ENCODE data around the gene PNMT.
"Not testable (repeated sequence)": the region's sequence is repeated elsewhere in the genome, so short reads cannot be mapped to it uniquely, and the experiment has no call there.

PNMT gene

DNA sequence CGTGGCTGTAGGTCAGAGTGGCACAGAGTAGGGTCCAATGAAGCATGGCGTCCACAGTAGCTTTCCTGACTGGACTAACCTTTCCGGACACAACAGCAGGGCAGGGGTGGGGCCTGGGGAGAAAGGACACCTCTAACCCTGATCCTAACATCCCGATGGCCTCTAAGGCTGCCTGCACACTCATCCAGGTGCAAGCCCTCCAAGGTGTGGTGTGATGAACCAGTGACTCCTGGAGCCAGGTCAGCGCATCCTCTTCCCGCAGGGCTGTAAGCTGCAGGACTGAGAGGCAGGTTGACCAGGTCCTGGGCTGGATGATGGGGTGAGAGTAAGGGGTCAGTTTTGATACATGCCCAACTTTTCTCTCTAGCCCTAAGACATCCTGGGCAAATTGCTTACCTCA lies 28.5 kb downstream of the PNMT start:
- no peak for DNase-seq

DNA sequence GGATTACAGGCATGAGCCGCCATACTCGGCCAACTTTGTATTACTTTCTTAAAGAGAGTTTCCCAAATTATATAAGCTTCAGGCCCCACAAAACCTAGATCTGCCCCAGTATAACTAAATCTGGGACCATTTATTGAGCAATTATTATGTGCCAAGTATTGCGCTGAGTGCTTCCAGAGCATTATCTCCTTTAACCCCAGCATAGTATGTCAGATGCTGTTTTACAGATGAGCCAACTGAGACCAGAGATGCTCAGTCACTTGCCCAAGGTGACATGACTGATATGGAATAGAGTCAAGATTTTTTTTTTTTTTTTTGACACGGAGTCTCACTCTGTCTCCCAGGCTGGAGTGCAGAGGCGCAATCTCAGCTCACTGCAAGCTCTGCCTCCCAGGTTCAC lies 29.7 kb downstream of the PNMT start:
- DNase-seq = no peak

DNA sequence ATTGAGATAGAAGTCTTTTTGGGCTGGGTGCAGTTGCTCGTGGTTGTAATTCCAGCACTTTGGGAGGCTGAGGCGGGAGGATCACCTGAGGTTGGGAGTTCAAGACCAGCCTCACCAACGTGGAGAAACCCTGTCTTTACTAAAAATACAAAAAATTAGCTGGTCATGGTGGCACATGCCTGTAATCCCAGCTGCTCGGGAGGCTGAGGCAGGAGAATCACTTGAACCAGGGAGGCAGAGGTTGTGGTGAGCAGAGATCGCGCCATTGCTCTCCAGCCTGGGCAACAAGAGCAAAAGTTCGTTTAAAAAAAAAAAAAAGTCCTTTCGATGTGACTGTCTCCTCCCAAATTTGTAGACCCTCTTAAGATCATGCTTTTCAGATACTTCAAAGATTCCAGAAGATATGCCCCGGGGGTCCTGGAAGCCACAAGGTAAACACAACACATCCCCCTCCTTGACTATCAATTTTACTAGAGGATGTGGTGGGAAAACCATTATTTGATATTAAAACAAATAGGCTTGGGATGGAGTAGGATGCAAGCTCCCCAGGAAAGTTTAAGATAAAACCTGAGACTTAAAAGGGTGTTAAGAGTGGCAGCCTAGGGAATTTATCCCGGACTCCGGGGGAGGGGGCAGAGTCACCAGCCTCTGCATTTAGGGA lies 31.0 kb downstream of the PNMT start:
- DNase-seq = not testable (repeated sequence)

DNA sequence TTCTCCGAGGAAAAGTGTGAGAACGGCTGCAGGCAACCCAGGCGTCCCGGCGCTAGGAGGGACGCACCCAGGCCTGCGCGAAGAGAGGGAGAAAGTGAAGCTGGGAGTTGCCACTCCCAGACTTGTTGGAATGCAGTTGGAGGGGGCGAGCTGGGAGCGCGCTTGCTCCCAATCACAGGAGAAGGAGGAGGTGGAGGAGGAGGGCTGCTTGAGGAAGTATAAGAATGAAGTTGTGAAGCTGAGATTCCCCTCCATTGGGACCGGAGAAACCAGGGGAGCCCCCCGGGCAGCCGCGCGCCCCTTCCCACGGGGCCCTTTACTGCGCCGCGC lies 31.5 kb downstream of the PNMT start, which contains the start of gene ERBB2:
Gene ERBB2, plus strand, starts transcription at position 247 of the 330 bp plus-strand sequence. CDS start 175 bp downstream, outside the sequence.
- no peak for DNase-seq

DNA sequence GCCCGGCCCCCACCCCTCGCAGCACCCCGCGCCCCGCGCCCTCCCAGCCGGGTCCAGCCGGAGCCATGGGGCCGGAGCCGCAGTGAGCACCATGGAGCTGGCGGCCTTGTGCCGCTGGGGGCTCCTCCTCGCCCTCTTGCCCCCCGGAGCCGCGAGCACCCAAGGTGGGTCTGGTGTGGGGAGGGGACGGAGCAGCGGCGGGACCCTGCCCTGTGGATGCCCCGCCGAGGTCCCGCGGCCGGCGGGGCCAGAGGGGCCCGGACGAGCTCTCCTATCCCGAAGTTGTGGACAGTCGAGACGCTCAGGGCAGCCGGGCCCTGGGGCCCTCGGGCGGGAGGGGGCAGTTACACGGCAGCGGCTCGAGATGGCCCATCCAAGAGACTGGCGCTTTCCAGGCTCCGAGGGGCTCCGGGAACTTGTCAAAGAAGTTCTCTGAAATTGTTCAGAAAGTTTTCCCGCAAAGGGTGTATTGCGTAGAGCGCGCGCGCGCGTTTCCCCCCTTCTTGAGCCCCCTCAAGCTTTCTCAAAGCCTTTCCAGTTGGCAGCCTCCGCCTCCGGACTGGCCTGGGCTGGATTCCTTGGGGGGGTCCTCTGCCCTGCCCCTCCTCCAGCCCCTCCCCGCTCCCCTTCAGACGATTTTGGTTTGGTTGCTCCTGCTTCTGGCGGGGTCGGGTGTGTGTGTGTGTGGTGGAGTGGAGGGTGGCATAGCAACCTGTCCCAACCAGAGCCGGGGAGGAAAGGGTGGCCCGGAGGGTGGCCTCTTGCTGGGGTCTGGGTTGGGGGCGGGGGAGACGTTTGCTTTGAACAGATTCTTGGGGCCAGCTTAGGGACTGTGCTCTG lies 32.1 kb downstream of the PNMT start:
- DNase-seq = no peak

DNA sequence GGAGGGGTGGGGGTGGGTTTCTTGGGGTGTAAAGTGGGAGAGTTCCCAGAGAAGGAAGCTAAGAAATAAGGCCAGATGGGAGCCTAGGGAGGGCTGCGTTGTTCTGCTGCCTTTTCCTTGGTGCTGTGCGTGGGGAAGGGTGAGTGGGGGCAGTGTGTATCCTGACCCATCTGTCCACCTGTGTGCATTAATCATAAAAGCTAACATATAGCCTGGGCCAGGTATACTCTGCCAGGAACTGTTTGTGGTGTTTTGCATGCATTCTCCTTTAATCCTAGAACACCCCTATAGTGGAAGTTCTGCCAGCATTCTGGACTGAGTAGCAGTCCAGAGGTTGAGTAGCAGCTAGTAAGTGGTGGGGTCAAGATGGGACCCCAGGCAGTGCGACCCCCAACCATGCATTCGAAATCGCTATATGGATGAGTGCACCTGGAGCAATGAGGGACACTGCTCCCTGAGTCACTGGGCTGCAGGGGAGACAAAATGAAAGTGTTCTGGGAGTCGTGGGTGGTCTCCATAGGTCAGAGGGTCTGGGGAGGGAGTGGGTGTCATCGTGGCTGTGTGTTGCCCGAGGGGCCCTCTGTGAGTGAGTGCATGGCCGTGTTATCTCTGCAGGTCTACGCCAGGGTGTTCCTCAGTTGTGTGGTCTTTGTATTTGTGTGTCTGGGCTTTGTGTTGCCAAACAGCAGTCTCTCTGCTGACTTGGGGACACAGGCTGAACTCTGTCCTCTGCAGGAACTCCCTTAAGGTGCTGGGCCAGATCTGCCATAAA lies 32.9 kb downstream of the PNMT start:
- no peak for DNase-seq

DNA sequence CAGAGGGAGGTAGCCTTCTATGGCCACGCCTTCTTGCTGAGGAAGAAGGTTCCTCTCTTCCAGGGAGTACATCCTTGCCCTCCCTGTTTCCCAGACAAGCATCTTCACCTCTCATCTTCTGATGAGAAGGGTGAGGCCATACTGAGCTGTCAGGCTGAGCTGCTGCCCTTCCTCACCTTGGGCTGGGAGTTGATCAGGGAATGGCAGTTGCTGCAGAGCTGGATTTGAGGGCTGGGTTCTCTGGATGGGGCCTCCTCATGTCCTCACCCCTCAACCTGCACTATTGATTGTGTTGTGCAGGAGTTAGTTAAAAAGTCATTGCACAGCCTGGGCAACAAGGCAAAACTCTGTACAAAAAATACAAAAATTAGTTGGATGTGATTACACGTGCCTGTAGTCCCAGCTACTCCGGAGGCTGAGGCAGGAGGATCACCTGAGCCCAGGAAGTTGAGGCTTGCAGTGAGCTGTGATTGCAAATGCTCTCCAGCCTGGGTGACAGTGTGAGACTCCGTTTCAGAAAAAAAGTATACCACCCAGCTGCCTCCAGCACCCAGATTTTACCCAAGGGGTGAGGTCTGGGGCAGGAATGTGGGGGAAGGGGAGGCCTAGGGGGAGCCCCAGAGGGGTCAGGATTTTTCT lies 33.6 kb downstream of the PNMT start:
- DNase-seq = no peak

DNA sequence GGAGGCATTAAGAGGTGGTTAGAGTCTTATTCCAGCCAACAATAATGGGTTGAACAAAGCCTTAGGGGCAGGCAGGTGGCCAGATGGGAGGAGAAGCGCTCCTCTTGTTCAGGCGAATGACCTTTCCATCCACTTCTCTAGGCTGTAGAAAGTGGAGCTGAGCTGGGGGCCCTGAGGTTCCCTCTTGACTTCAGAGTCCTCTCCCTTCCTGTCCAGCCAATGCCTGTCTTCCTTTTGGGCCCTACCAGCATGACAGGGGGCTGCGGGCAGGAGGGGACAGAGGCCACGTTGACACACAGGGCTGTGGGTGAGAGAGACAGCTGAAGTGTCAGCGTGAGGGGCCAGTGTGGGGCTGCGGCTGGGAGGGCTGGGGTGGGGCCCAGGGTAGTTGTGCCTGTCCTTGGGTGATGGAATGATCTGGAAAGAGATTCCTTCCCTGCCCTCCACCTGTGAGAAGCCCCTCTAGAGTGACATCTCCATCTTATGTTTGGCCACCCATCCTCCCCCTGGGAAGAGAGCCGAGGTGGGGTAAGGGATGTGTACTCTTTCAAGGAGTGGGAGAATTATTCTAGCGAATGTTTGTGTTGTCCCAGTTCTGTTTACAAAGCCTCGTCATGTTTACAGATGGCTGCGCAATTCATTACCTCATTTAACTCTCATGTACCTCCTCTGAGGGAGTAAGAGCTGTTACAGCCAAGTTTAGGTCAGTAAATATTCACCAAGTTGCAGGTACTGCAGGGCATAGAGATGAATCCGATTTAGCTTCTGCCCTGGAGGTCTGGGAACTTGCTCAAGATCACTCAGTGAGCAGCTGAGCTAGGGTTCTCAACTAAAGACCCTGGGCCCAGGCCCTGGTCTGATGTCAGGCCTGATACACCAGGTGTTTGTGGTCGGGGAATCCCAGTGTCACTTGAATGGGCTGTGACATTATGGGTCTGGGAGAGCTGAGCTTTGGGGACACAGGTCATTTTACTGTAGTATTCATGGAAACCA lies 34.9 kb downstream of the PNMT start:
- DNase-seq = no peak

DNA sequence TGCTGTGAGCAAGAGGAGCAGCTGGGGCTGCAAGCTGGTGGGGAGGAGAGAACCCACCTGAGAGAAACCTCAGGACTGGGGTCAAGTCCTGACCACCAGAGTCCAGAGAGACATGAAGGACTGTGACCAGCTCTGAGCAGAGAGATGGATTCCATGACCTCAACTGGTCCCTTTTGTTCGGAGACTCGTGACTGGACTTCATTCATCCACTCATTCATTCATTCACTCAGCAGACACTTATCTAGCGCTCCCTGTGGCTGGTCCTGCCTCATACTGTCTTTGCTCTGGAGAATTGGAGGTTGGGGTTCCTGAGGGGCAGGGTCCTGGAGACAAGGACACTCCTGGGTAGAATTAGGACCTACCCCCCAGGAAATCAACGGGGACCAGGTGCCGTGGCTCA lies 35.7 kb downstream of the PNMT start:
- DNase-seq = no peak

DNA sequence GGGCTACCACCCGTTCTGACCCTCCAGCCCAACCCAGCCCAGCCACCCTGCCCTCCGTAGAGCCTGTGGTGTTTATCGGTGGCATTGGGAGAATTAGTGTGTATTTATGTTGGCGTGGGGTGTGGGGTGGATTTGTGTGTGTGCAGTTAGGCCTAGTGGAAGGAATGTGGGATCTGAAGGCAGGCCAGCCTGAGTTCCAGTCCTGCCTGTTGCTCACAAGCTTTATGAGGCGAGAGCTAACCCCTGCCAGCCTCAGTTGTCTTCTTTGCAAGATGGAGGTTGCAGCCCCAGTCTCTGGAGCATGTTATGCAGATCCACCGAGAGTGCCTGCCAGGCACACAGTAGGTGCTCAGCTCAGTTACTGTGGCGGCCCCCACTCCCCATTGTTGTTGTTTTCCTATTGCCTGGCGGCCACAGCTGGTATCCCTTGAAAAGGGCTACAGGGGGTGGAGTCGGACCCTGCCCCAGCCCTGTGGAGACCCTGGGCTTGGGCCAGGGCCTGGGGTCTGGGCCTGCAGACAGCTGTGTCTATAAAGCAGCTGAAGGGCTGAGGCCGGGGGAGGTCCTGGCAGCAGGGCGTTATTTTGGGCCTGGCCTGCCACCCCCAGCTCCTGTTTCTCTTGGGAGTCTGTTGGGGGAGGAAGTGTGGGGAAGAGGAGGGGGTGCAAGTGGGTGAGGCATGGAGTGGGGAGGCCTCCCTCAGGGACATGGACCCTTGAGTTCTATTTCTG lies 36.7 kb downstream of the PNMT start:
- no peak for DNase-seq

DNA sequence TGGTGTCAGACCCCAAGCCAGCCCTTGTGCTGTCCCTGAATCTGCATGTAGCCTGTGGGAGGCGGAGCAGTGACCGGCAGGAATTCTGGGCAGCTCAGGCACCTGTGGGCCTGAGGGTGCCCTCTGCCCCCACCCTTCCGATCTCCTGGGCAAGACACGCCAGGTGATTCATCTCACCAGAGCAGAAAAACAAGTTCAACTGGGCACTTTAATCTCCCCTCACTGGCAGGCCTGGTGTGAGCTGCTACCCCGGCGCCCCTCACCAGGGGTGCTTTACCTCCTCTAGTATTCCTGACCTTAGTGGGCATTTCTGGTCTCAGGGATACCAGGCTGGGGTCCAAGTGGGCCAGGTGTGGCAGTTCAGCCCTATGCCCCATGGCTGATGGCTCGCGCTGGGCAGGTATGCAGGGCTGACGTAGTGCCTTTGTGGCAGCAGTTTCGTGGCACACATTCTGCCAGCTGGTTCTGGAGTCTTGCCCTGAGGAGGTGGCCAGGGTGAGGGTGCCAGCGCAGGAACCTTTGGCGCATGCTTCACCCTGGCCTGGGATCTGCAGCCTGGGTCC lies 37.6 kb downstream of the PNMT start:
- DNase-seq = no peak

DNA sequence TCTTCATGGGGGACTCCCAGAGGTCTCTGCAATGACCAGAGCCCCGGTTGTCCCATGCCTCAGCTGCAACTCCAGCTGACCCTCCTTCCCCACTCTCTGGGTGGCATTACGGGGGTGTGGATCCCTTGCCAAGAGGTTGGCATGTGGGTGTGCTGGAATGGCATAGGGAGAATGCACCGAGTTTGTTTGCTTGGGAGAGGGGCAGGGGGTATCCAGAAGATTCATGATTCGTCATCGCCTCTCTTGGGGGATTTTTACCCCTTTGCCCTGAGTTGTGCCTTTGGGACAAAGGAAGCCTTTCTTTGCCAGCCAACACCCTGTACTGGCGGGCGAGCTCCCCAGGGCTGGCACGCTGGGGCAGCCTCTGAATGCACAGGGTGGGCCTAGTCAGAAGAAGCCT lies 38.1 kb downstream of the PNMT start:
- DNase-seq = no peak

DNA sequence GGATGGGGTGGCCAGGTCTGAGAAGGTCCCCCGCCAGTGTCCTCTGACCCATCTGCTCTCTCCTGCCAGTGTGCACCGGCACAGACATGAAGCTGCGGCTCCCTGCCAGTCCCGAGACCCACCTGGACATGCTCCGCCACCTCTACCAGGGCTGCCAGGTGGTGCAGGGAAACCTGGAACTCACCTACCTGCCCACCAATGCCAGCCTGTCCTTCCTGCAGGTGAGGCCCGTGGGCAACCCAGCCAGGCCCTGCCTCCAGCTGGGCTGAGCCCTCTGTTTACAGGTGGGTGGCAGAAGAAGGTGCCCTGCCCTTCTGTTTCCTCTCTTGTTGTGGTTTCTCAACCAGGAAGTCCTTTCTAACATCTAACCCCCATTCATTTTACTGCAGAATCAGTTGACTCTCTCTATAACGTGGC lies 38.7 kb downstream of the PNMT start:
- DNase-seq = no peak

DNA sequence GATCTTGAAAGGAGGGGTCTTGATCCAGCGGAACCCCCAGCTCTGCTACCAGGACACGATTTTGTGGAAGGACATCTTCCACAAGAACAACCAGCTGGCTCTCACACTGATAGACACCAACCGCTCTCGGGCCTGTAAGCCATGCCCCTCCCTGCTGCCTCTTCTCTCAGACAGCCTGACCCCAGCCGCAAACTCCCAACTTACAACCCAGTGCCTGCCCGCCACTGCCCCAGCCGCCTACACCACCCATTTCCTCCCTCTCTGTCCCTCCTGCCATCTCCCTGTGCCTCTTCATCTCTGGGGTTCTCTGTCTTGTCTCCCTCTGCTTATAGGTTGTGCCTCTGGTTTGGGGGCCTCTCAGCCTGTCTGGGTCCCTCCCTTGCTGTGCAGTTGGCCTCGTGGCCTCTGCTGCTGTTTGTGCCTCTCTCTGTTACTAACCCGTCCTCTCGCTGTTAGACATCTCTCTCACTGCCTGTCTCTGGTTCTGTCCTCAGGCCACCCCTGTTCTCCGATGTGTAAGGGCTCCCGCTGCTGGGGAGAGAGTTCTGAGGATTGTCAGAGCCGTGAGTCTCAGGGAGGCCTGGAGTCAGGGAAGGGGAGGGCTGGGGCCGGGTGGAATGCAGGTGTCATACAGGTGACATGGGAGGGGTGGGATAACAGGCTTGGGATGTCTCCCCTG lies 41.2 kb downstream of the PNMT start:
- no peak for DNase-seq

DNA sequence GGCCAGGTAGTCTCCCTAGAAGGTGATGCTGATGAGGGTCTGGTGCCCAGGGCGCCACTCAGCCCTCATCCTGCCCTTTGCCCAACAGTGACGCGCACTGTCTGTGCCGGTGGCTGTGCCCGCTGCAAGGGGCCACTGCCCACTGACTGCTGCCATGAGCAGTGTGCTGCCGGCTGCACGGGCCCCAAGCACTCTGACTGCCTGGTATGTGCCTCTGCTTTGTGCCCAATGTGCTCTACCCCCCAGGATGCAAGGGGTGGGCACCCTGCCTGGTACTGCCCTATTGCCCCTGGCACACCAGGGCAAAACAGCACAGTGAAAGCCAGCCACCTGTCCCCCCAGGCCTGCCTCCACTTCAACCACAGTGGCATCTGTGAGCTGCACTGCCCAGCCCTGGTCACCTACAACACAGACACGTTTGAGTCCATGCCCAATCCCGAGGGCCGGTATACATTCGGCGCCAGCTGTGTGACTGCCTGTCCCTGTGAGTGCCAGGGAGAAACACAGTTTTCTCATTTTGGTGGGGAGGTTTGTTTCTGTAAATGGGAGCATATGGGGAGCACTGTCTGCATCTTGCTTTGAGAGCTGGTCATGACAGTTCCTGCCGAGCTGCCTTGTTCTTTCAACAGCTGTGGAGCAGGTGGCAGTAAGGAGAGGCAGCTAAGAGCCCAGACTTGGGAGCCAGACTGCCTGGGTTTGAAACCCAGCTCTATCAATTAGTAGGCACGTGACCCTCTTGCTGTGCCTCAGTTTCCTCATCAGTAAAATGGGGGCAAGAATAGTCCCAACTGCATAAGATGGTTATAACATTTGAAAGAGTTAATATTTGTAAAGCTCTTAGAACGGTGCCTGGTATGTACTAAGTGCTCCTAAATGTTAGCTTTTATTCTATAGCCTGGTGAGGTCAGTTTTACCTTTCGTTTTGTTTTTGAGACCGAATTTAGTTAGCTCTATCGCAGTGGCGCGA lies 42.0 kb downstream of the PNMT start:
- DNase-seq = no peak

DNA sequence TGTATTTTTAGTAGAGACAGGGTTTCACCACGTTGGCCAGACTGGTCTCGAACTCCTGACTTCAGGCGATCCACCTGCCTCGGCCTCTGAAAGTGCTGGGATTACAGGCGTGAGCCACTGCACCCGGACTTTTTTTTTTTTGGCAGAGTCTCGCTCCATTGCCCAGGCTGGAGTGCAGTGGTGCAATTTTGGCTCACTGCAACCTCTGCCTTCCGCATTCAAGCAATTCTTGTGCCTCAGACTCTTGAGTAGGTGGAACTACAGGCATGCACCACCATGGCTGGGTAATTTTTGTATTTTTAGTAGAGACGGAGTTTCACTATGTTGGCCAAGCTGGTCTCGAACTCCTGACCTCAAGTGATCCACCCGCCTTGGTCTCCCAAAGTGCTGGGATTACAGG lies 42.8 kb downstream of the PNMT start:
- not testable (repeated sequence) for DNase-seq

DNA sequence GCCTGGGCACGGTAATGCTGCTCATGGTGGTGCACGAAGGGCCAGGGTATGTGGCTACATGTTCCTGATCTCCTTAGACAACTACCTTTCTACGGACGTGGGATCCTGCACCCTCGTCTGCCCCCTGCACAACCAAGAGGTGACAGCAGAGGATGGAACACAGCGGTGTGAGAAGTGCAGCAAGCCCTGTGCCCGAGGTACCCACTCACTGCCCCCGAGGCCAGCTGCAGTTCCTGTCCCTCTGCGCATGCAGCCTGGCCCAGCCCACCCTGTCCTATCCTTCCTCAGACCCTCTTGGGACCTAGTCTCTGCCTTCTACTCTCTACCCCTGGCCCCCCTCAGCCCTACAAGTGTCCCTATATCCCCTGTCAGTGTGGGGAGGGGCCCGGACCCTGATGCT lies 43.6 kb downstream of the PNMT start:
- no peak for DNase-seq

DNA sequence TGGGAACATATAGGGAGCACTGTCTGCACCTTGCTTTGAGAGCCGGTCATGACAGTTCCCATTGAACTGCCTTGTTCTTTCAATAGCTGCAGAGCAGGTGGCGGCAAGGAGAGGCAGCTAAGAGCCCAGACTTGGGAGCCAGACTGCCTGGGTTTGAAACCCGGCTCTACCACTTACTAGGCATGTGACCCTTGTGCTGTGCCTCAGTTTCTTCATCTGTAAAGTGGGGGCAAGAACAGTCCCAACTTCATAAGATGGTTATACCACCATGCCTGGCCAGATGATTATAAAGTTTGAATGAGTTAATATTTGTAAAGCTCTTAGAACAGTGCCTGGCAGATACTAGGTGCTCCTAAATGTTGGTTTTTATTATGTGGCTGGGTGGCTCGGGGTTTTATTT lies 46.0 kb downstream of the PNMT start:
- no peak for DNase-seq
